A673 (cell line): ENCODE results near the gene ZC3H12C. TPM values are rescaled to one million over a fixed set of nuclear protein-coding genes. Genes with fewer than 3 reads are reported as not detected.

ENCODE experiments used
- BruUV-seq: library from RNA; stranded (reverse); fragments of 400-500 nt; replicated peaks from 2 replicates; lab custom pipeline; 2021; lab: Mats Ljungman, UMichigan
- CTCF ChIA-PET: fragments of 300-600 bp; sonication (Branson Sonifier 250); formaldehyde crosslinking; loops from one replicate; lab custom pipeline; 2022; ENCODE audit warnings: antibody characterized with exemption; lab: Charles Lee
- POLR2A ChIA-PET: fragments of 300-600 bp; sonication (Branson Sonifier 250); formaldehyde crosslinking; loops from one replicate; lab custom pipeline; 2022; ENCODE audit warnings: antibody characterized with exemption; ENCODE audit not compliant: low non-redundant PET; lab: Charles Lee
- DNase-seq: peaks from one replicate; pipeline ENCODE4 v3.0.0-alpha.2; 2015; ENCODE audit warnings: low spot score
- H3K27ac ChIP-seq: fragments of 200-600 bp; sonication (generic); 2 replicates; pipeline ENCODE4 v1.5.1; 2016; ENCODE audit warnings: mixed run types, low read depth, mild to moderate bottlenecking, mixed read lengths, antibody characterized with exemption, low read length; ENCODE audit not compliant: poor library complexity, severe bottlenecking
- H3K27me3 ChIP-seq: fragments of 200-600 bp; sonication (generic); replicated peaks from 2 replicates; pipeline ENCODE4 v1.6.1; 2017; ENCODE audit warnings: mixed run types, low read depth, mild to moderate bottlenecking, mixed read lengths, antibody characterized with exemption, low read length; ENCODE audit not compliant: insufficient read depth, poor library complexity
- H3K36me3 ChIP-seq: fragments of 200-600 bp; sonication (generic); 2 replicates; pipeline ENCODE4 v1.6.1; 2016; ENCODE audit warnings: mixed run types, mild to moderate bottlenecking, mixed read lengths, antibody characterized with exemption, low read length; ENCODE audit not compliant: insufficient read depth, poor library complexity, severe bottlenecking
- H3K4me1 ChIP-seq: fragments of 200-600 bp; sonication (generic); 2 replicates; pipeline ENCODE4 v1.6.1; 2017; ENCODE audit warnings: mixed run types, mild to moderate bottlenecking, mixed read lengths, antibody characterized with exemption, low read length; ENCODE audit not compliant: insufficient read depth, poor library complexity, severe bottlenecking
- H3K4me3 ChIP-seq: fragments of 200-600 bp; sonication (generic); 2 replicates; pipeline ENCODE4 v1.5.1; 2016; ENCODE audit warnings: low read depth, mixed run types, mild to moderate bottlenecking, mixed read lengths, low read length; ENCODE audit not compliant: poor library complexity, severe bottlenecking
- H3K9me3 ChIP-seq: fragments of 200-600 bp; sonication (generic); 2 replicates; pipeline ENCODE4 v1.6.1; 2016; ENCODE audit warnings: mixed run types, low read depth, mild to moderate bottlenecking, mixed read lengths, antibody characterized with exemption, low read length; ENCODE audit not compliant: poor library complexity, severe bottlenecking
- EZH2 ChIP-seq: fragments of 200-600 bp; sonication (generic); IDR thresholded peaks from 2 replicates; pipeline ENCODE4 v1.6.1; 2017; ENCODE audit warnings: borderline replicate concordance, low read depth, mild to moderate bottlenecking, mixed read lengths, antibody characterized with exemption, low read length; ENCODE audit not compliant: poor library complexity, severe bottlenecking
- intact Hi-C: fragments of 100-400 bp; cut with micrococcal nuclease; formaldehyde crosslinking; loops from one replicate; pipeline ENCODE4 v1.10.0; 2022; ENCODE audit not compliant: unreplicated experiment
- total RNA-seq: library from RNA; stranded (reverse); gene quantifications from 2 replicates; pipeline ENCODE4 v1.2.3, GENCODE V29; 2021
- TF ChIP-seq, protein P1 (sequence below): fragments of 300-800, 200-600 bp; sonication (generic); conservative IDR thresholded peaks from 2 replicates; pipeline ENCODE4 v1.5.1; 2017; ENCODE audit warnings: low read depth, mild to moderate bottlenecking, antibody characterized with exemption, low read length, moderate library complexity, mixed read lengths

ZC3H12C gene
- total RNA-seq, 1 experiment from 2014 or later = 21.7 TPM

DNA sequence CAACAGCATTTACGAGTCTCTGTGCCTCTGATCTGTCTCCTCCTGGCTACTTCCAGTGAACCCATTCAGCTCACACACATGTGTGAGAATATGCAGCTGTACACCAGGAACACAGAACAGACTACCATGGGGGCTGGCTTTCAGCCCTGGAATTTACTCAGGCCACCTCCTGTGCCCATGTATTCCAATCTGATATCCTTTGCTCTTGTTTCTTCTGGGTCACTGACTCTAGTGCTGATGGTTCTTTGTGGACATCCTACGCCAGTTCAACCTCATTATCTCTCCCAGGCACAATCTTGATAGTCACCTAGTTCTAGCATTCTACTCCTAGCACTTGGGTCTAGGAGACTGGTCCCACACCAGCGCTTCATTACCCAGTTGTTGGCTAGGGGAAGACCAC is 23.0 kb upstream of the ZC3H12C start:
- TF ChIP-seq, protein P1, sequence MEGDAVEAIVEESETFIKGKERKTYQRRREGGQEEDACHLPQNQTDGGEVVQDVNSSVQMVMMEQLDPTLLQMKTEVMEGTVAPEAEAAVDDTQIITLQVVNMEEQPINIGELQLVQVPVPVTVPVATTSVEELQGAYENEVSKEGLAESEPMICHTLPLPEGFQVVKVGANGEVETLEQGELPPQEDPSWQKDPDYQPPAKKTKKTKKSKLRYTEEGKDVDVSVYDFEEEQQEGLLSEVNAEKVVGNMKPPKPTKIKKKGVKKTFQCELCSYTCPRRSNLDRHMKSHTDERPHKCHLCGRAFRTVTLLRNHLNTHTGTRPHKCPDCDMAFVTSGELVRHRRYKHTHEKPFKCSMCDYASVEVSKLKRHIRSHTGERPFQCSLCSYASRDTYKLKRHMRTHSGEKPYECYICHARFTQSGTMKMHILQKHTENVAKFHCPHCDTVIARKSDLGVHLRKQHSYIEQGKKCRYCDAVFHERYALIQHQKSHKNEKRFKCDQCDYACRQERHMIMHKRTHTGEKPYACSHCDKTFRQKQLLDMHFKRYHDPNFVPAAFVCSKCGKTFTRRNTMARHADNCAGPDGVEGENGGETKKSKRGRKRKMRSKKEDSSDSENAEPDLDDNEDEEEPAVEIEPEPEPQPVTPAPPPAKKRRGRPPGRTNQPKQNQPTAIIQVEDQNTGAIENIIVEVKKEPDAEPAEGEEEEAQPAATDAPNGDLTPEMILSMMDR = no peak
- no peak for TF ChIP-seq EZH2
- Histone ChIP-seq H3K27ac (peak overlapping the region; percentile 70), H3K9me3 (no peaks in the 10 kb centered on the region), H3K36me3 (no peaks in the 10 kb centered on the region), H3K27me3 (no peaks in the 10 kb centered on the region), H3K4me1 (peaks cover 38% of the 10 kb centered on the region), H3K4me3 (no peak overlapping the region)
- POLR2A ChIA-PET = no interaction called here
- DNase-seq = no peak
- CTCF ChIA-PET = no interaction called here
- intact Hi-C loops = loop anchor here (10.0 kb wide), 1 partner anchor 305 kb away; no protein-coding TSS in a partner anchor
- no TSS peak for BruUV-seq

DNA sequence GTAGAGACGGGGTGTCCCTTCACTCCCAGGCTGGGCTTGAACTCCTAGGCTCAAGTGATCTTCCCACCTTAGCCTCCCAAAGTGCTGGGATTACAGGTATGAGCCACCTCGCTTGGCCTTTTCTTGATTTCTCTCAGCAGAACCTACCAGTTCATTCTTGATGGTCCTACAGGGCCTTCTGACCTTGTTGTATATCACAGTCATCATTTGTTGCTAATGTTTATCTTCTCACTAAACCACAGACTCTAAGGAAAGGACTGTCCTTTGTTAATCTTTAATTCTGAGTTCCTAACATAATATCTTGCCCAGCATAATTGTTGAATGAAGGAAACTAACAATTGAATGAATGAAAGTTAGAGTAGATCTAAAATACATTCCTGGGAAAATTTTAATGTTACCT is 22.0 kb upstream of the ZC3H12C start:
- BruUV-seq = no TSS peak

DNA sequence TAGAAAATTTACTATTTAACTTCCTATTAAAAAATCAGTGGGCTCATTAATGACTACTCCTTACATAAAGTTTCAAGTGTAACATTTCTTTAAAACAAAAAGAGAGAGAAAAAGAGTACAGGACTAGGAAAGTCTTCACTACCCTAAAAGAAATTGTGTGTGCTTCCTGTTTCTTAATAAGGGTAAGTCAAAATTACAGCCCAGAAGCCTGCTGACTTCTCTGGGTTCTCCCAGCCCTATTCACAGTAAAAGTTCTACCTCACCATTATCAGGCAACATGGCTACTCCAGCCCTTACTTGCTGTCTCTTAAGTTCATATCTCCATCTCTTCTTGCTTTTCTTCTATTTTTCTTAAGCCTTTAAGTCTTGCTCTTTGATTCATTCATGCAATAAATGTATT is 20.3 kb upstream of the ZC3H12C start:
- ChIA-PET CTCF (no interaction called here), POLR2A (no interaction called here)
- Histone ChIP-seq H3K27ac (no peak overlapping the region), H3K9me3 (no peaks in the 10 kb centered on the region), H3K4me1 (peaks cover 63% of the 10 kb centered on the region), H3K27me3 (no peaks in the 10 kb centered on the region), H3K36me3 (no peaks in the 10 kb centered on the region), H3K4me3 (no peak overlapping the region)
- TF ChIP-seq, protein P1 = no peak
- TF ChIP-seq EZH2 = no peak
- intact Hi-C loops = loop anchor here (10.0 kb wide), 1 partner anchor 302 kb away; no protein-coding TSS in a partner anchor
- no peak for DNase-seq
- BruUV-seq = no TSS peak

More for the DNA sequence above, 22.0 kb upstream of the ZC3H12C start:
- H3K4me1 ChIP-seq = peaks cover 48% of the 10 kb centered on the region
- no peaks in the 10 kb centered on the region for H3K9me3 ChIP-seq
- no peak overlapping the region for H3K4me3 ChIP-seq
- no peak overlapping the region for H3K27ac ChIP-seq
- POLR2A ChIA-PET = no interaction called here
- TF ChIP-seq EZH2 = no peak
- TF ChIP-seq, protein P1 = no peak
- DNase-seq = no peak
- CTCF ChIA-PET = no interaction called here
- no peaks in the 10 kb centered on the region for H3K27me3 ChIP-seq
- H3K36me3 ChIP-seq = no peaks in the 10 kb centered on the region
- intact Hi-C loops = loop anchor here (10.0 kb wide), 1 partner anchor 304 kb away; no protein-coding TSS in a partner anchor
